DMS153 (cell line): ENCODE data around the gene RNF111.
"Not testable (repeated sequence)": the region's sequence is repeated elsewhere in the genome, so short reads cannot be mapped to it uniquely, and the experiment has no call there.

ENCODE experiments used
- DNase-seq: peaks from one replicate; lab custom pipeline; 2025; lab: John Stamatoyannopoulos, UW

The RNF111 gene

DNA sequence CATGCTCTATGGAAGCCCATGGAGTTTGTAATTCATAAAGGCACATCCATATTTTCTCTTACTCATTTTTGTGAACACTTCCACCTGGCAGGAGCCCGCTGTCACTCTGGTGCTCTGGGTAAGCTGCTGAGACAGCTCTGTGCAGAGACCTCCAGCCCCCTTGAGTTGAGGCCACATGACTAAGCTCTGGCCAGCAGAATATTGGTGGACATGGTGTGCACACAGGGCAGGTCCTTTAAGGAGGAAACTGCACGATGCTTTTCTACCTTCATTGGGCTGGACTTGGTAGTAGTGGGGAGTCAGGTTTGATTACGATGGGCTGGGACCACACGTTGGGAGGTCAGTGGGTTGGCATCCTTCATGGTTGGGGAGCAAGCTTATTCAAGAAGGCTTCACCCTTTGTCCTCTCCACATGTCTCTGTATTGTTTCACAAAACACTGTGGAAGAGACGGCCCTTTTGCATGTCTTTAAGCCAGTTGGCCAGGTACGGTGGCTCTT lies 146.5 kb downstream of the RNF111 start:
- DNase-seq: no peak

DNA sequence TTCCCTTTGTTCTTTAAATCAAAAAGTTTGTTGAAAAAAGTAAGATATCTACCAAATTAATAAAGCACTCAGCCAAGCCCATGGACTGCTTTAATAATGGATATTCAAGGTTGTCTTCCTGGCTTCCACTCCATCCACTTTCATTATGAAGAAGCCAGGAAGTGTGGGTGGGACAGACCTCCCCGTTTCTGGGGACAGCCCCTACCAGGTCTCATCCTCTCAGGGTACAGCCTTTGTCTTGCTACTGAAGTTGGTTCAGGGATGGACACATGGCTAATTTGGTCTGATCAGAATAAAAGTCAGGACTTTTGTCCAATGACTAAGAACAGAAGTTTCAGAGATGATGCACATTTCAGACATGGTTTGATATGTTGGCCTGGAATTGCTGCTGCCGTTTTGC lies 150.1 kb downstream of the RNF111 start:
- DNase-seq: no peak

DNA sequence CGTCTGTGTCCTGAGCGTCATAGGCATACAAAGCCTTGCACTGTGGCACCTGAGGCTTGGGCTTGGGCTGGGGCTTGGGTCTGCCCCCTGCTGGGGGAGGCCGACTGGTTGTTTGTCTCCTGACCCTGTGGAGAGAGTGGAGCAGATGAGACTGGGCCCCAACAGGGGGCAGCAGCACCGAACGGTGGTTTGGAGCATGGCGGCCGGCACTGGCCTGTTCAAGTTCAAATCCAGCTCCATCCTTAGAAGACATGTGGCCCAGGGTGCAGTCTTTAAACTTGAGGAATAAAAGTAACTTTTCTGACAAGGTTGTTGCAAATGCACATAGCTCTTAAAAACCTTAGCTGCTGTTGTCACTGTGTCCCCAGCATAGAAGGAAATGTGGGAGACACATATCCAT lies 150.8 kb downstream of the RNF111 start:
- DNase-seq: no peak

DNA sequence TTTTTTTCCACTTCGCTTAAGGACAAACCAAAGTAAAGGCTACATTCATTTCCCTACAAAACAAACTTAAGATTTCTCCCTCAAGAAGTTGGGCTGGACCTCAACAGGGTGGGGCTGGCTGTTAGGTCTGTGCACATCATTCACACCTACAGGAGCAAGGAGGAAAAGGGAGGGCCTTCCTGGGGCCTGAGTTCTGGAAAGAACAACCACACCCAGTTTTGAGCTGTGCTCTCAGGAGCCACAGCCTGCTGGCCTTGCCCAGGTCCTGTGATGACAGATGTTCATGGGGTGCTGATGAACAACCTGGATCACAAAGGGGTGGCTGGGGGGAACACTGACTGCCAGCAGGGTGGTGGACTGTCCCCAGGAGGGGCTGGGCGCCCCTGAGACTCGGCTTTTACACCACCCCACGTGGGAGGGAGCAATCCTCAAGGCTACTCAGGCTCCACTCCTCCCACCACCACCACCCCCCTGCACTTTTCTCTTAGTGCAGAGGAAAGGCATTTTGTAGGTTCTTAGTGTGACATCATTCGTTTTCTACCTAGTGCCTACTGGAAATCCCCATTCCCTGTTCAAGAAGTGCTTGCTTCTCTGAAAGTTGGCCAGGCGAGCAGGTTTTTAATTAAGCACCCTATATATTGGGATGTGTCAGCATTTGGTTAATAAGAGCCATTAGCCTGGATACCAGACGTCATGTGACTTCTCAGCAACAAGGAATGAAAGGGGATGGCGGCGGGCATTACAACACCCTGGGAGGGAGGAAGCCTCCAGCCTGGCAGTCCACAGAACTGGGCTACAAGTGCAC lies 153.2 kb downstream of the RNF111 start:
- no peak for DNase-seq

DNA sequence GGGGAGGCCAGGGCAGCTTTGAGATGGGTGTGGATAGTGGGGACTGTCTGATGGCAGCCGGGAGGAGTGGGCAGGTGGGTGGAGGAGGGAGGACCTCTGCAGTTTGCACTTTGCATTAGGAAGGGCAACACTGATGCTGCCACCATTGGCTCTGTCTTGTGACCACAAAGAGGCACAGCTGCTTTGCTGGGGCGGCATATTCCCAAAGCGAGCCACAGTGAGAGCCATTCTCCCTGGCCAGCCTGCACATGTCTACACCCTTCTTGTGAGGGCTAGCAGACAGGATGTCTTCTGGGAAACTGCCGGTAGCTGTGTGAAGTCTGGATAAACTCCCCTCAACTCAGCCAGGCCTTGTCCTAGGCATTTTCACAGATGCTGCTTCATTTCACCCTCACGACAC lies 155.8 kb downstream of the RNF111 start:
- DNase-seq: no peak

DNA sequence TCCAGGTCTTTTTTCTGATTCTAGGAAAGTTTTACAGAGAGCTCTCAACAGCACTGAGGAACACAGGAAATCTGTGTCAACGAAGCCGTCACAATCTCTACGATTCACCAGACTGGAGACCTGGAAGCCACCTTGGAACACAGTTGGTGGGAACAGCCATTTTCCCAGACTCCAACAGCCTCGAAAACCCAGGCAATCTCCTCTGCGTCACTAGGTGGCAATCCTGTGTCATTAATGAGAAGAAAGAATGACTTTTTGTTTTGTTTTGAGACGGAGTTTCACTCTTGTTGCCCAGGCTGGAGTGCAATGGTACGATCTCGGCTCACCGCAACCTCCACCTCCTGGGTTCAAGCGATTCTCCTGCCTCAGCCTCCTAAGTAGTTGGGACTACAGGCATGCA lies 157.1 kb downstream of the RNF111 start:
- DNase-seq: not testable (repeated sequence)
